Endothelial cell (in vitro differentiated cells): ENCODE measurements around the gene DES. TPM values are rescaled to one million over a fixed set of nuclear protein-coding genes. Genes with fewer than 3 reads are reported as not detected.

Source experiments
- DNase-seq: peaks from one replicate; pipeline ENCODE4 v3.0.0; 2021; ENCODE audit warnings: low spot score
- H3K27ac Mint-ChIP-seq: one replicate; pipeline ENCODE4 v1.8.0; 2021; ENCODE audit warnings: mixed read lengths, inconsistent platforms; ENCODE audit not compliant: unreplicated experiment
- H3K27me3 Mint-ChIP-seq: one replicate; pipeline ENCODE4 v1.8.0; 2021; ENCODE audit warnings: mild to moderate bottlenecking, moderate library complexity, mixed read lengths, inconsistent platforms; ENCODE audit not compliant: unreplicated experiment
- H3K36me3 Mint-ChIP-seq: one replicate; pipeline ENCODE4 v1.8.0; 2021; ENCODE audit warnings: mild to moderate bottlenecking, low read depth, mixed read lengths, inconsistent platforms; ENCODE audit not compliant: unreplicated experiment
- H3K4me1 Mint-ChIP-seq: one replicate; pipeline ENCODE4 v1.8.0; 2021; ENCODE audit warnings: mild to moderate bottlenecking, mixed read lengths, inconsistent platforms; ENCODE audit not compliant: unreplicated experiment
- H3K4me3 Mint-ChIP-seq: one replicate; pipeline ENCODE4 v1.8.0; 2021; ENCODE audit warnings: mild to moderate bottlenecking, mixed read lengths, inconsistent platforms; ENCODE audit not compliant: unreplicated experiment
- H3K9me3 Mint-ChIP-seq: one replicate; pipeline ENCODE4 v1.8.0; 2021; ENCODE audit warnings: mixed read lengths, inconsistent platforms; ENCODE audit not compliant: unreplicated experiment
- CTCF ChIP-seq: fragments of 200-600 bp; sonication (generic); IDR thresholded peaks from one replicate; pipeline ENCODE4 v1.5.0; 2021; ENCODE audit warnings: antibody characterized with exemption; ENCODE audit not compliant: unreplicated experiment
- total RNA-seq: library from RNA; stranded (reverse); fragmentation: NEBNext Ultra II Directional; extraction: Animal tissue kit (Norgen Biotek cat#: 25700); gene quantifications from one replicate; pipeline ENCODE4 v1.2.1, GENCODE V29; 2021; ENCODE audit not compliant: unreplicated experiment

The DES gene
- total RNA-seq, 1 donor from 2014 or later = 0.10 TPM

GRCh38 chr2:219458996-219459395 is 40.8 kb downstream of the DES start:
- no peak for TF ChIP-seq CTCF
- peaks cover 15% of the 10 kb centered on the region for H3K27me3 Mint-ChIP-seq
- no peaks in the 10 kb centered on the region for H3K9me3 Mint-ChIP-seq
- no peak overlapping the region for H3K27ac Mint-ChIP-seq
- peaks cover 2% of the 10 kb centered on the region for H3K4me1 Mint-ChIP-seq
- H3K36me3 Mint-ChIP-seq = no peaks in the 10 kb centered on the region
- DNase-seq = no peak
- H3K4me3 Mint-ChIP-seq = no peak overlapping the region

- Mint-ChIP-seq H3K9me3 (no peaks in the 10 kb centered on the region), H3K4me3 (no peak overlapping the region), H3K4me1 (peaks cover 2% of the 10 kb centered on the region), H3K36me3 (no peaks in the 10 kb centered on the region), H3K27ac (no peak overlapping the region), H3K27me3 (peaks cover 14% of the 10 kb centered on the region)
- DNase-seq = peak; percentile 80
- TF ChIP-seq CTCF = peak; percentile 87
These were observed 41.5 kb downstream of the DES start for GRCh38 chr2:219459460-219460311.

- Mint-ChIP-seq H3K9me3 (no peaks in the 10 kb centered on the region), H3K27me3 (peaks cover 15% of the 10 kb centered on the region), H3K27ac (no peak overlapping the region), H3K4me3 (no peak overlapping the region), H3K4me1 (peaks cover 2% of the 10 kb centered on the region), H3K36me3 (no peaks in the 10 kb centered on the region)
- no peak for DNase-seq
- TF ChIP-seq CTCF = no peak
These were observed 42.3 kb downstream of the DES start for GRCh38 chr2:219460424-219460926.

GRCh38 chr2:219461047-219461514 is 42.9 kb downstream of the DES start:
- H3K27ac Mint-ChIP-seq = no peak overlapping the region
- H3K4me3 Mint-ChIP-seq = no peak overlapping the region
- no peaks in the 10 kb centered on the region for H3K9me3 Mint-ChIP-seq
- no peak for DNase-seq
- H3K36me3 Mint-ChIP-seq = no peaks in the 10 kb centered on the region
- H3K4me1 Mint-ChIP-seq = peaks cover 2% of the 10 kb centered on the region
- no peak for TF ChIP-seq CTCF
- H3K27me3 Mint-ChIP-seq = peaks cover 11% of the 10 kb centered on the region

GRCh38 chr2:219461669-219462068 is 43.5 kb downstream of the DES start:
- Mint-ChIP-seq H3K4me3 (no peak overlapping the region), H3K9me3 (no peaks in the 10 kb centered on the region), H3K27me3 (peaks cover 12% of the 10 kb centered on the region), H3K36me3 (peaks cover under 1% of the 10 kb centered on the region), H3K4me1 (peaks cover 2% of the 10 kb centered on the region), H3K27ac (no peak overlapping the region)
- no peak for DNase-seq
- TF ChIP-seq CTCF = no peak
